ENCODE results near the gene C10orf71.

The C10orf71 gene

DNA sequence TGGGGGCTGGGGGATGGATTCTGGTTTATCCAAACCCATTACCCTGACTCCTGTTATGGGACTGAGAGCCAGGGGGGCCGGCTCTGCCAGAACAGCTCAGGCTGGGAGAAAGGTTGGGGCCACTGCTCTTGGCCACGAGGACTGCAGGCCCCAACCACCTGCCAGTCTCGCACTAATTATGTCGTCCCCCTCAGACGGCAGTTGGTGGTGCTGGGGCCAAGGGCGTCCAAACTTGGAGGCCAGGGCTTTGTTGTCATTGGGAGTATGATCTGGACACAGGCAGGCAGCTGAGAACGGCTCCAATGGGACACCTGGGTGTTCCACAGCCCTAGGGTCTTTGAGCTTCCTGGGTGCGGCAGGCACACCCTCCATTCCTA, 62.2 kb downstream of the C10orf71 start:
- Histone ChIP-seq H3K4me1 (ENCODE audit: control insufficient read depth in 1 of 2, insufficient read depth in 1 of 2, low read depth in 1 of 2, low read length in 1 of 2) (peaks cover 35 to 38% of the 10 kb centered on the region in 2 experiments), H3K4me3 (ENCODE audit: low read depth in 1 of 2, low read length in 1 of 2) (no peak overlapping the region), H3K27ac (no peak overlapping the region), H3K36me3 (no peaks in the 10 kb centered on the region), H3K9me3 (no peaks in the 10 kb centered on the region), H3K27me3 (no peaks in the 10 kb centered on the region)
- TF ChIP-seq, protein P1, sequence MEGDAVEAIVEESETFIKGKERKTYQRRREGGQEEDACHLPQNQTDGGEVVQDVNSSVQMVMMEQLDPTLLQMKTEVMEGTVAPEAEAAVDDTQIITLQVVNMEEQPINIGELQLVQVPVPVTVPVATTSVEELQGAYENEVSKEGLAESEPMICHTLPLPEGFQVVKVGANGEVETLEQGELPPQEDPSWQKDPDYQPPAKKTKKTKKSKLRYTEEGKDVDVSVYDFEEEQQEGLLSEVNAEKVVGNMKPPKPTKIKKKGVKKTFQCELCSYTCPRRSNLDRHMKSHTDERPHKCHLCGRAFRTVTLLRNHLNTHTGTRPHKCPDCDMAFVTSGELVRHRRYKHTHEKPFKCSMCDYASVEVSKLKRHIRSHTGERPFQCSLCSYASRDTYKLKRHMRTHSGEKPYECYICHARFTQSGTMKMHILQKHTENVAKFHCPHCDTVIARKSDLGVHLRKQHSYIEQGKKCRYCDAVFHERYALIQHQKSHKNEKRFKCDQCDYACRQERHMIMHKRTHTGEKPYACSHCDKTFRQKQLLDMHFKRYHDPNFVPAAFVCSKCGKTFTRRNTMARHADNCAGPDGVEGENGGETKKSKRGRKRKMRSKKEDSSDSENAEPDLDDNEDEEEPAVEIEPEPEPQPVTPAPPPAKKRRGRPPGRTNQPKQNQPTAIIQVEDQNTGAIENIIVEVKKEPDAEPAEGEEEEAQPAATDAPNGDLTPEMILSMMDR (IDR thresholded peaks at IDR 0.05): no peak

- Histone ChIP-seq H3K4me1 (ENCODE audit: control insufficient read depth in 1 of 2, insufficient read depth in 1 of 2, low read depth in 1 of 2, low read length in 1 of 2) (peaks cover 35 to 37% of the 10 kb centered on the region in 2 experiments), H3K4me3 (ENCODE audit: low read depth in 1 of 2, low read length in 1 of 2) (no peak overlapping the region), H3K9me3 (no peaks in the 10 kb centered on the region), H3K27ac (no peak overlapping the region), H3K27me3 (no peaks in the 10 kb centered on the region), H3K36me3 (no peaks in the 10 kb centered on the region)
- TF ChIP-seq, protein P1 (IDR thresholded peaks at IDR 0.05): no peak
Measured at GRCh38 chr10:49361735-49362568, 63.0 kb downstream of the C10orf71 start.

DNA sequence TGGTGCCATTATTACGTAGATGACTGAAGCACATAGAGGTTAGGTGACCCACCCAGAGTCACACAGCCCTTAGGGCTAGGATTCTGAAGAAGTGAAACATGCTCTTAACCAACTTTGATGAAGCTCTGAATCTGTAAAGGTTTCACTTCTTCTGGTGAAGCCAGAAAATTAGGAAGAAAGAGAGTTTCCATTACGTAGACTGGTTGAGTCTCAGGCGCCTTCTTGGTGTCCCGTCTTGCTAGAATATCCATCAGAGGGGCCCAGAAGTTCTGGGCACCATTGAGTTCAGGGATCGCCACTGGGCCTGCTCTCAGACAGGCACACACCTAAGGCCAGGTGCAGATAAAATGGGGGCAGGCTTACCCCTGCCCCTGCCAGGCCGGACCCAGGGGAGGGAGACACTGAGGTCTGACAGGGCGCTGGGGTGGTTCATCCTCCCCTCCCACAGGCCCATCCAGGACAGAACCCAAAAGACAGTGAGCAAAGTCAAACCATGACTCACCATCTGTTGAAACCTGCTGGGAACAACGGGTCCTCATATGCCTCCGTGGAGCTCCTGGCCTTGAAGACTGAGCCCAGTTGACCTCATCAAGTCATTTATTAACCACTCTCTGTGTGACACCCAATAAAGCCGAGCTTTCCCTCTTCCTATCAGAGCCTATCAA, 63.8 kb downstream of the C10orf71 start:
- Histone ChIP-seq H3K27ac (no peak overlapping the region), H3K4me3 (ENCODE audit: low read depth in 1 of 2, low read length in 1 of 2) (no peak overlapping the region), H3K36me3 (no peaks in the 10 kb centered on the region)

DNA sequence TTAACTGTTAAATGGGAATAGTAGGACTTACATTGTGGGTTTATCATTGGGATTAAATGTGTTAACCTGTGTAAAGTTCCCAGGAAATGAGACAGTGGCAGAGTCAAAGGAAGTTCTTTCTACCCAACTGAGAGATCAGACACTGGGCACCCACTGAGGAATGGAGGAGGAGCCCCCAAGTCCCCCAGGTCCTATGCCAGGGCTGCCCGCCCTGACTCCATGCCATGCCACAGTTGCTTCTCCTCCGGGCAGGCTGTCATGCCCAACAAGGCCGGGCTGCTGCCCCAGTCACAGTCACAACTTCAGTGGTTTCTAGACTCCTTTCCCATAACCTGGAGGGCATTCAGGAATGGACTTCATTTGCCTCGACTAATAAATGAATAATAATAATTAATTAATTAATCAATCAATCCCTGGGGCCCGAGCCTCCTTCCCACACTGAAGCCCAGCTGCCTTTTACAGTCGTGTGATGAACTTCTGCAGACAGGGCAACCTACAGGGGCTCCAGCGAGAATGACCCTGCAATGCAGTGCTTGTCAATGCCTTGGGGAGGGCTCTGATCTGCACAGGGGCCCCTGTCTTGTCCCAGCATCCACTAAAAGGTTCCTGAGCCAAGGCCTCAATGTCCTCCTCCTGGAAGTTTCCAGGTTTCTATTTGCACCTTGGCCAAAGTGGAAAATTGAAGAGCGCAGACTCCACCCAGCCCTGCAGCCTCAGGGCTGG, 64.5 kb downstream of the C10orf71 start:
- H3K27me3 ChIP-seq: no peaks in the 10 kb centered on the region
- no peaks in the 10 kb centered on the region for H3K36me3 ChIP-seq
- H3K9me3 ChIP-seq: no peaks in the 10 kb centered on the region
- peaks cover 23 to 24% of the 10 kb centered on the region in 2 experiments for H3K4me1 ChIP-seq (ENCODE audit: control insufficient read depth in 1 of 2, insufficient read depth in 1 of 2, low read depth in 1 of 2, low read length in 1 of 2)
- no peak overlapping the region for H3K27ac ChIP-seq
- TF ChIP-seq, protein P1 (IDR thresholded peaks at IDR 0.05): no peak
- H3K4me3 ChIP-seq (ENCODE audit: low read depth in 1 of 2, low read length in 1 of 2): no peak overlapping the region

More for the DNA sequence above, 63.8 kb downstream of the C10orf71 start:
- TF ChIP-seq, protein P1 (IDR thresholded peaks at IDR 0.05): no peak
- Histone ChIP-seq H3K4me1 (ENCODE audit: control insufficient read depth in 1 of 2, insufficient read depth in 1 of 2, low read depth in 1 of 2, low read length in 1 of 2) (peaks cover 30 to 31% of the 10 kb centered on the region in 2 experiments), H3K27me3 (no peaks in the 10 kb centered on the region), H3K9me3 (no peaks in the 10 kb centered on the region)

DNA sequence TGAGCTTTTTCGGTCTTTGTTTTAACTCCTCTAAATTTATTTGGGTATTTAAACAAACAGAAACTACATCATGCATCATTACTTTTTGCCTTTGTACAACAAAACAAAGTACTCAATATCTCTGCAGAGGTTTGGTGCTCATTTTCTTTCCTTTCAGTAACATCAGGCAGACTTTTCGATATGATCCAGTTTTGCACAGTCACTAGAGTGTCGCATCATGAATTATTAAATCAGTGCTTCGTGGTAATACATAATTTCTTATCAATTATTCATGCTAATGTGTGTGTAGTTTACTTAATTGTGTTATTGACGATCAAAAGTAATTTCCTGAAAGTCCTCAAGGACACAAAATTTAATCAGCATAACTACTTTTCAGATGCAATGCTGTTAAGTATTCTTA, 65.1 kb downstream of the C10orf71 start:
- Histone ChIP-seq H3K27ac (no peak overlapping the region), H3K27me3 (no peaks in the 10 kb centered on the region), H3K36me3 (no peaks in the 10 kb centered on the region), H3K4me1 (ENCODE audit: control insufficient read depth in 1 of 2, insufficient read depth in 1 of 2, low read depth in 1 of 2, low read length in 1 of 2) (peaks cover 17 to 18% of the 10 kb centered on the region in 2 experiments), H3K9me3 (no peaks in the 10 kb centered on the region), H3K4me3 (ENCODE audit: low read depth in 1 of 2, low read length in 1 of 2) (no peak overlapping the region)
- TF ChIP-seq, protein P1 (IDR thresholded peaks at IDR 0.05): no peak
